H1 (cell line): ENCODE data around the gene NFAT5. TPM values are rescaled to one million over a fixed set of nuclear protein-coding genes. Genes with fewer than 3 reads are reported as not detected.

Experiments used
- CTCF ChIA-PET: fragments of 300-600 bp; sonication (Branson Sonifier 250); formaldehyde crosslinking; loops from one replicate; lab custom pipeline; 2021; ENCODE audit not compliant: partially characterized antibody; lab: Charles Lee
- POLR2A ChIA-PET: fragments of 300-600 bp; sonication (Branson Sonifier 250); formaldehyde crosslinking; loops from one replicate; lab custom pipeline; 2021; ENCODE audit warnings: inconsistent platforms; ENCODE audit not compliant: partially characterized antibody; lab: Charles Lee
- DNase-seq, 2 experiments: peaks; one replicate each; pipeline versions ENCODE4 v3.0.0 to v3.0.0-alpha.2; 2010 to 2022; ENCODE audit warnings: low spot score in 2 of 2, low read depth in 1 of 2, mixed read lengths in 1 of 2
- FAIRE-seq: peaks from 2 replicates; lab custom pipeline; 2011; peaks lifted over from hg19 to GRCh38; lab: Jason Lieb, UNC
- H2AFZ ChIP-seq: 2 replicates; pipeline ENCODE4 v1.8.1; 2012; ENCODE audit warnings: low read length, inconsistent platforms
- H2AK5ac ChIP-seq: 2 replicates; pipeline ENCODE4 v1.6.1; 2013; ENCODE audit warnings: low read depth, low read length
- H2BK120ac ChIP-seq: replicated peaks from 2 replicates; pipeline ENCODE3; 2013; ENCODE audit warnings: low read depth, low read length, inconsistent platforms
- H2BK12ac ChIP-seq: 2 replicates; pipeline ENCODE4 v1.6.1; 2013; ENCODE audit warnings: low read depth, low read length
- H2BK15ac ChIP-seq: 2 replicates; pipeline ENCODE4 v1.6.1; 2013; ENCODE audit warnings: low read length
- H2BK20ac ChIP-seq: 2 replicates; pipeline ENCODE4 v1.6.1; 2013; ENCODE audit warnings: low read length
- H2BK5ac ChIP-seq: 2 replicates; pipeline ENCODE4 v1.6.1; 2013; ENCODE audit warnings: low read depth, low read length
- H3K14ac ChIP-seq: 2 replicates; pipeline ENCODE4 v1.6.1; 2013; ENCODE audit warnings: inconsistent platforms; ENCODE audit not compliant: insufficient read length
- H3K18ac ChIP-seq: 2 replicates; pipeline ENCODE4 v1.6.1; 2013; ENCODE audit warnings: low read length; ENCODE audit errors: extremely low read depth
- H3K23ac ChIP-seq: 2 replicates; pipeline ENCODE4 v1.6.1; 2013; ENCODE audit warnings: inconsistent platforms; ENCODE audit not compliant: insufficient read length
- H3K23me2 ChIP-seq: 2 replicates; pipeline ENCODE4 v1.6.1; 2013; ENCODE audit warnings: low read depth, low read length
- H3K27ac ChIP-seq: 2 replicates; pipeline ENCODE4 v1.6.1; 2011; ENCODE audit warnings: low read depth, low read length, inconsistent platforms
- H3K27me3 ChIP-seq, 4 experiments: replicated peaks in 1 of 4; 1 replicate in 1 of 4; 2 replicates in 3 of 4; pipeline versions ENCODE4 v1.6.1 to v1.8.1; 2011 to 2013; ENCODE audit warnings: low read length in 3 of 4, mild to moderate bottlenecking in 3 of 4, inconsistent platforms in 2 of 4, mixed read lengths in 2 of 4, moderate library complexity in 1 of 4; ENCODE audit not compliant: control insufficient read depth in 3 of 4, insufficient read depth in 3 of 4; ENCODE audit errors: extremely low read depth in 1 of 4
- H3K36me3 ChIP-seq, 4 experiments: 2 replicates each; pipeline versions ENCODE4 v1.6.1 to v1.8.1; 2011 to 2013; ENCODE audit warnings: mild to moderate bottlenecking in 4 of 4, low read length in 3 of 4, moderate library complexity in 2 of 4, control low read depth in 1 of 4, inconsistent platforms in 1 of 4; ENCODE audit not compliant: insufficient read depth in 4 of 4, control insufficient read depth in 2 of 4
- H3K4ac ChIP-seq: replicated peaks from 2 replicates; pipeline ENCODE3; 2013; ENCODE audit warnings: low read length, low read depth, mixed read lengths, inconsistent platforms; ENCODE audit not compliant: insufficient read length
- H3K4me1 ChIP-seq, 4 experiments: replicated peaks in 1 of 4; 1 replicate in 1 of 4; 2 replicates in 3 of 4; pipeline versions ENCODE4 v1.6.1 to v1.8.1; 2011 to 2013; ENCODE audit warnings: low read length in 3 of 4, inconsistent platforms in 2 of 4, mixed read lengths in 1 of 4; ENCODE audit not compliant: insufficient read depth in 4 of 4, control insufficient read depth in 3 of 4
- H3K4me2 ChIP-seq, 2 experiments: 2 replicates each; pipeline versions ENCODE4 v1.6.1 to v1.8.1; 2011 to 2013; ENCODE audit warnings: low read depth in 2 of 2, low read length in 2 of 2, control low read depth in 1 of 2, inconsistent platforms in 1 of 2, mild to moderate bottlenecking in 1 of 2; ENCODE audit not compliant: insufficient read depth in 1 of 2
- H3K4me3 ChIP-seq, 4 experiments: fragments of 200-600, 300-600 bp in 1 of 4; sonication (generic), shearing (Covaris generic), sonication (Bioruptor Twin) in 1 of 4; 2 replicates each; pipeline versions ENCODE4 v1.5.1 to v1.8.1; 2011 to 2016; ENCODE audit warnings: low read length in 4 of 4, low read depth in 3 of 4, control low read depth in 2 of 4, inconsistent platforms in 2 of 4, mild to moderate bottlenecking in 2 of 4, mixed read lengths in 1 of 4, moderate library complexity in 1 of 4; ENCODE audit not compliant: insufficient read depth in 2 of 4; ENCODE audit errors: extremely low read depth in 1 of 4
- H3K56ac ChIP-seq: replicated peaks from 2 replicates; pipeline ENCODE3; 2013; ENCODE audit warnings: low read depth, mild to moderate bottlenecking, mixed read lengths, low read length, inconsistent platforms; ENCODE audit not compliant: insufficient read length
- H3K79me1 ChIP-seq: 2 replicates; pipeline ENCODE4 v1.6.1; 2013; ENCODE audit warnings: low read depth, low read length, control low read depth
- H3K79me2 ChIP-seq, 2 experiments: 2 replicates each; pipeline versions ENCODE4 v1.6.1 to v1.8.1; 2012 to 2013; ENCODE audit warnings: low read length in 2 of 2, mild to moderate bottlenecking in 2 of 2, inconsistent platforms in 1 of 2; ENCODE audit not compliant: insufficient read depth in 2 of 2, control insufficient read depth in 1 of 2
- H3K9ac ChIP-seq, 4 experiments: replicated peaks in 1 of 4; 1 replicate in 1 of 4; 2 replicates in 3 of 4; pipeline versions ENCODE4 v1.6.1 to v1.8.1; 2011 to 2013; ENCODE audit warnings: low read depth in 3 of 4, low read length in 3 of 4, control low read depth in 2 of 4, mild to moderate bottlenecking in 2 of 4, moderate library complexity in 2 of 4, inconsistent platforms in 1 of 4; ENCODE audit errors: extremely low read depth in 1 of 4
- H3K9me3 ChIP-seq, 2 experiments: 2 replicates each; pipeline versions ENCODE4 v1.6.1 to v1.8.1; 2012 to 2013; ENCODE audit warnings: mild to moderate bottlenecking in 2 of 2, moderate library complexity in 2 of 2, control low read depth in 1 of 2, inconsistent platforms in 1 of 2, low read depth in 1 of 2, low read length in 1 of 2, mixed read lengths in 1 of 2; ENCODE audit not compliant: insufficient read depth in 2 of 2
- H4K20me1 ChIP-seq, 2 experiments: replicated peaks in 1 of 2; 2 replicates each; pipeline versions ENCODE3 to v1.8.1; 2011 to 2013; ENCODE audit warnings: inconsistent platforms in 2 of 2, low read length in 2 of 2, mild to moderate bottlenecking in 1 of 2; ENCODE audit not compliant: insufficient read depth in 2 of 2, control insufficient read depth in 1 of 2
- H4K5ac ChIP-seq: 2 replicates; pipeline ENCODE4 v1.6.1; 2013; ENCODE audit warnings: low read length, low read depth, mixed read lengths, inconsistent platforms; ENCODE audit not compliant: insufficient read length
- H4K8ac ChIP-seq: 2 replicates; pipeline ENCODE4 v1.8.0; 2013; ENCODE audit warnings: mild to moderate bottlenecking, moderate library complexity, low read length, inconsistent platforms; ENCODE audit not compliant: insufficient read depth; ENCODE audit errors: extremely low read depth
- H4K91ac ChIP-seq: replicated peaks from 2 replicates; pipeline ENCODE3; 2013; ENCODE audit warnings: low read length, mixed read lengths, inconsistent platforms; ENCODE audit not compliant: insufficient read length
- CBX8 ChIP-seq: fragments of 300-800, 300-1000 bp; sonication (generic); IDR thresholded peaks from 2 replicates; pipeline ENCODE4 v1.7.1; 2016; ENCODE audit warnings: low read depth, low read length, borderline replicate concordance
- CEBPB ChIP-seq: IDR thresholded peaks from 2 replicates; pipeline ENCODE4 v1.6.1; 2012; ENCODE audit warnings: low read depth, low read length
- EP300 ChIP-seq, 2 experiments: IDR thresholded peaks; 1 replicate in 1 of 2; 2 replicates in 1 of 2; pipeline ENCODE4 v1.6.1; 2011 to 2012; ENCODE audit warnings: low read depth in 2 of 2, low read length in 2 of 2, mild to moderate bottlenecking in 2 of 2, borderline replicate concordance in 1 of 2, inconsistent platforms in 1 of 2, moderate library complexity in 1 of 2
- EZH2 ChIP-seq: fragments of 200-600 bp; sonication (generic); IDR thresholded peaks from 2 replicates; pipeline ENCODE4 v1.7.1; 2012; ENCODE audit warnings: low read depth, mild to moderate bottlenecking, moderate library complexity, low read length, inconsistent platforms; ENCODE audit not compliant: severe bottlenecking
- GTF2F1 ChIP-seq: IDR thresholded peaks from 2 replicates; pipeline ENCODE4 v1.6.1; 2012; ENCODE audit warnings: low read depth, low read length, improper control_type of control experiment, borderline replicate concordance
- JUN ChIP-seq: IDR thresholded peaks from 2 replicates; pipeline ENCODE4 v1.6.1; 2011; ENCODE audit warnings: low read depth, mild to moderate bottlenecking, improper control_type of control experiment, low read length
- KDM4A ChIP-seq: IDR thresholded peaks from one replicate; pipeline ENCODE4 v1.7.1; 2012; ENCODE audit warnings: low read depth, mild to moderate bottlenecking, moderate library complexity, low read length, inconsistent platforms; ENCODE audit not compliant: severe bottlenecking
- MAX ChIP-seq: IDR thresholded peaks from 2 replicates; pipeline ENCODE4 v1.6.1; 2012; ENCODE audit warnings: inconsistent platforms
- POU5F1 ChIP-seq: IDR thresholded peaks from 2 replicates; pipeline ENCODE4 v1.6.1; 2011; ENCODE audit warnings: low read depth, mild to moderate bottlenecking, low read length, moderate library complexity
- RAD21 ChIP-seq, 2 experiments: IDR thresholded peaks in 1 of 2; conservative IDR thresholded peaks in 1 of 2; 2 replicates each; pipeline ENCODE4 v1.6.1; 2011; ENCODE audit warnings: low read depth in 2 of 2, low read length in 2 of 2, improper control_type of control experiment in 1 of 2, inconsistent platforms in 1 of 2, mild to moderate bottlenecking in 1 of 2, moderate library complexity in 1 of 2
- SAP30 ChIP-seq: fragments of 300-600 bp; sonication (generic); IDR thresholded peaks from 2 replicates; pipeline ENCODE4 v1.7.1; 2012; ENCODE audit warnings: low read length, moderate library complexity, mild to moderate bottlenecking, inconsistent platforms; ENCODE audit not compliant: insufficient read depth, insufficient replicate concordance
- SP1 ChIP-seq: IDR thresholded peaks from 2 replicates; pipeline ENCODE4 v1.6.1; 2011; ENCODE audit warnings: low read depth, low read length
- TAF7 ChIP-seq: optimal IDR thresholded peaks from 2 replicates; pipeline ENCODE3; 2011; ENCODE audit warnings: low read depth, mild to moderate bottlenecking, inconsistent platforms, low read length, moderate library complexity, borderline replicate concordance
- TEAD4 ChIP-seq: IDR thresholded peaks from 2 replicates; pipeline ENCODE4 v1.6.1; 2012; ENCODE audit warnings: low read depth, low read length, inconsistent platforms, mixed read lengths
- WGBS, 2 experiments: shearing (Covaris generic) in 1 of 2; methylation state at CpG; one replicate each; pipeline versions ENCODE4 v1.1.6 to v1.1.7; 2013 to 2015; ENCODE audit warnings: low lambda C conversion rate in 2 of 2, mixed read lengths in 2 of 2, inconsistent platforms in 1 of 2, low coverage in 1 of 2, missing lambda C conversion rate in 1 of 2; ENCODE audit not compliant: insufficient replicate concordance in 2 of 2, insufficient coverage in 1 of 2, insufficient read length in 1 of 2; ENCODE audit errors: extremely low coverage in 1 of 2, missing lambda C conversion rate in 1 of 2; 5-methylcytosine and 5-hydroxymethylcytosine counted together
- polyA plus RNA-seq, 7 experiments: library from polyadenylated mRNA; depleted of rRNA in 3 of 7; stranded (reverse) in 5 of 7; unstranded in 2 of 7; fragments of >200 nt in 5 of 7; fragments of 200-250 nt in 2 of 7; gene quantifications; 1 replicate in 5 of 7; 2 replicates in 1 of 7; 4 replicates in 1 of 7; pipeline versions ENCODE4 v1.2.1 to v1.2.3, GENCODE V29; 2011 to 2013; ENCODE audit warnings: missing spikeins in 2 of 7, mixed read lengths in 2 of 7
- total RNA-seq: library from RNA; stranded (reverse); fragmentation: NEBNext Ultra II Directional; extraction: Animal tissue kit (Norgen Biotek cat#: 25700); gene quantifications from 2 replicates; pipeline ENCODE4 v1.2.1, GENCODE V29; 2021

The NFAT5 gene
- total and polyA plus RNA-seq, 2 of the 8 experiments (the other 6 are each of a cell fraction or from before 2014, with no cell fraction given): 8.9 to 29.0 TPM

GRCh38 chr16:69555437-69555836, 10.3 kb upstream of the NFAT5 start:
- 78% methylated on average over 1 of the region's 1 CpG; no CpG with 5 or more reads in 1 of the 2 experiments for WGBS, 2 experiments
- H3K27me3 ChIP-seq: no peaks in the 10 kb centered on the region
- no peak overlapping the region for H2BK20ac ChIP-seq
- no peak overlapping the region for H4K8ac ChIP-seq
- H3K4me2 ChIP-seq: no peak overlapping the region
- no peak overlapping the region for H2BK12ac ChIP-seq
- H2AK5ac ChIP-seq: no peak overlapping the region
- H3K27ac ChIP-seq: no peak overlapping the region
- H3K79me2 ChIP-seq: no peaks in the 10 kb centered on the region
- no peak overlapping the region for H3K14ac ChIP-seq
- DNase-seq: no peak
- no peak overlapping the region for H4K91ac ChIP-seq
- H3K36me3 ChIP-seq: no peaks in the 10 kb centered on the region
- no peak overlapping the region for H3K56ac ChIP-seq
- no peak overlapping the region for H2BK15ac ChIP-seq
- FAIRE-seq: no peak
- H2BK5ac ChIP-seq: no peak overlapping the region
- no peaks in the 10 kb centered on the region for H4K20me1 ChIP-seq
- no peak overlapping the region for H3K4me3 ChIP-seq
- ChIA-PET POLR2A (no interaction called here), CTCF (no interaction called here)
- no peak overlapping the region for H2AFZ ChIP-seq
- no peaks in the 10 kb centered on the region for H3K23me2 ChIP-seq
- H3K79me1 ChIP-seq: no peaks in the 10 kb centered on the region
- H3K9ac ChIP-seq: no peak overlapping the region
- H3K4me1 ChIP-seq: peaks cover 0 to 3% (median 1%) of the 10 kb centered on the region in 4 experiments; a peak in 2 of 7 replicates
- no peak overlapping the region for H3K18ac ChIP-seq
- no peaks in the 10 kb centered on the region for H3K9me3 ChIP-seq
- H2BK120ac ChIP-seq: no peak overlapping the region
- H3K4ac ChIP-seq: no peak overlapping the region
- no peak overlapping the region for H4K5ac ChIP-seq
- no peak overlapping the region for H3K23ac ChIP-seq
- no peak for TF ChIP-seq EP300 (IDR thresholded peaks at IDR 0.05; ENCODE audit: borderline replicate concordance in 1 of 2, low read depth in 2 of 2, low read length in 2 of 2)
- no peak for TF ChIP-seq RAD21 (IDR thresholded peaks at IDR 0.05 in 1 of 2, conservative IDR thresholded peaks at IDR 0.05 in 1 of 2; ENCODE audit: low read depth in 2 of 2, low read length in 2 of 2)
- TF ChIP-seq KDM4A: no peak
- no peak for TF ChIP-seq JUN
- no peak for TF ChIP-seq TAF7
- no peak for TF ChIP-seq CEBPB
- TF ChIP-seq GTF2F1: no peak
- TF ChIP-seq EZH2: no peak
- TF ChIP-seq MAX: no peak
- no peak for TF ChIP-seq CBX8
- no peak for TF ChIP-seq TEAD4
- TF ChIP-seq SP1: no peak
- no peak for TF ChIP-seq POU5F1
- no peak for TF ChIP-seq SAP30
